HG03439 (cell line): ENCODE measurements around the gene CD36.
"Not testable (repeated sequence)": the region's sequence is repeated elsewhere in the genome, so short reads cannot be mapped to it uniquely, and the experiment has no call there.

Experiments used
- ATAC-seq: cut with Tn5 transposase; IDR thresholded peaks from one replicate; pipeline ENCODE4 v1.9.1; 2021; ENCODE audit warnings: mild to moderate bottlenecking, moderate library complexity; ENCODE audit not compliant: unreplicated experiment

Gene CD36

DNA sequence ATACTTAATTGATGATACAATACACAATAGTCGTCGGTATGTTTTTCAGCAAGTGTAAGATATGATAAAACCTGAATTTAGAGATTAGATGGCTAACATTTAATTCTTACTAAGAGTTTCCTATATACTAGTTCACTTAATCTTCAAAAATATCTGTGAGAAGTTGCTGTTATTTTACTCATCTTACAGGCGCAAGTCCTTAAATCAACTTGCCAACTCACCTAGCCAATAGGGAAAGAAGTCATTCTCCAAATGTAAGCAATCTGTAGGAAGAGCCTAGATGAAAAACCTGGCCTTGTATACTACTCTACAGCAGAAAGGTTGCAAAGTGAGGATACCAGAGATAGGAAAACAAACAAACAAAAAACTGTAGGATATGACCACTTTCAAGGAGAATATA, 10.6 kb downstream of the CD36 start:
- ATAC-seq: no peak

DNA sequence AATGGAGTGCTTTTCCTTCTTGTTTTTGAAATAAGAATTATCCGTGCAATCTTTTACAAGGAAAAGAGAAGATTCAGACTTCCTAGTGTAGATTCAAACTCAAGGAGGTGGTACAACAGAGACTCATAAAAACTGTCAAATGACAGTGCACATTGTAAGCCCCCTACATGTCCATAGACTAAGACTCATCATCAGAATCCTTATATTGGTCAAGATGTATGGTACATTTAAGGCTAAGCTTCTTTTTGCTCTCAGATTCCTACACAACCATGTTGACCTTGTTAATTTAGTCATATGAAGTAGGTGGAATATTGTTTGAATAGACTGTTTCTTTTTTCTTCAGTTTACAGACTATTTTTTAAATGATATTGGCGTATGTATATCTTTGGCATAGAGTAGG, 11.6 kb downstream of the CD36 start:
- ATAC-seq: no peak

DNA sequence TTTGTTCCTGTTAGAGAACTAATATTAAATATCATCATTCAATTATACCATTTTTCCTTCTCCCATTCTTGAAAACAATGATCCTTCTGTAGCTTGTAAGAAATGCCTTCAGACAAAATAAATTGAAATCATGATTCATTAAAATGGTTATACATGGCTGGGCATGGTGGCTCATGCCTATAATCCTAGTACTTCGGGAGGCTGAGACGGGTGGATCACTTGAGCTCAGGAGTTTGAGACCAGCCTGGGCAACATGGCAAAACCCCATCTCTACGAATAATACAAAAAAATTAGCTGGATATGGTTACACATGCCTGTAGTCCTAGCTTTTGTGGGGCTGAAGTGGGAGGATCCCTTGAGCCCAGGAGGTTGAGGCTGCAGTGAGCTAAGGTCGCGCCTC, 13.0 kb downstream of the CD36 start:
- no peak for ATAC-seq

DNA sequence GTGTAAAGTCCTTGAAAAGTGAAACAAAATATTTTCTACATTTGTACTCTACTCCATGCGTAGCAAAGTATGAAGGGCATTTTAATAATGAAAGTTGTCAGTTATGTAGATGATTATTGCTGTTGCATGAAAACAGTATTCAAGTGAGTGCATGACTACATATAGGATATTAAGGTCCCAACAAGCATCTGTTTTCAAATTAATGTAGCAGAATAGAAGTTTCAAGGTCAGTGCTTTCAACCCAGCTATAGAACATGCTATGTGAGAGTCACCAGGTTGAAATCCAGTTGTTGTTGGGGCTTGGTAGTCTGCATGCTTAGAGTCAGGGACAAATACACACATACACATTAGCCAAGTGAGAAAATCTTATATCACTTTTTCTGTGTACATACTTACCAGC, 14.8 kb downstream of the CD36 start:
- no peak for ATAC-seq

DNA sequence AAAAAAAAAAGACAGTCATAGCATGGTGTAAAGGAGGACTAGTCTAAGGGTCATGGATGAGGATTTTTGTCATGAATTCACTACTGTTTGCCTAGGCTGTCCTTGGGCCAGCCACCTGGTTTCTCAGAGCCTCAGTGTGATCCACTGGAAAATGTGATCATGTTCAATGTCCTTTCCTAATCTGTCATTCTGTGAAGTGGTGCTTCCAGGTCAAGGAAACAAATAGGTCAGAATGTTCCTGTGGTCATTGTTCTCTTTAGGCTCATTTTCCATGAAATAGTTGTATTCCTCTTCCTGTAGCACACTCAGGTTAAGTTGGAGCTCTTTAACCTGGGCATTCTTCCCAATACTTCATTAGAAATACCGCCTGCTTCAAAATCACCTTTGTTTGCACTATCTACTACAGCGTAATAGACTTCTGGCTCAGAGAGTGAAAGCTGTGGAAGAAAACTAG, 16.5 kb downstream of the CD36 start:
- ATAC-seq: no peak

DNA sequence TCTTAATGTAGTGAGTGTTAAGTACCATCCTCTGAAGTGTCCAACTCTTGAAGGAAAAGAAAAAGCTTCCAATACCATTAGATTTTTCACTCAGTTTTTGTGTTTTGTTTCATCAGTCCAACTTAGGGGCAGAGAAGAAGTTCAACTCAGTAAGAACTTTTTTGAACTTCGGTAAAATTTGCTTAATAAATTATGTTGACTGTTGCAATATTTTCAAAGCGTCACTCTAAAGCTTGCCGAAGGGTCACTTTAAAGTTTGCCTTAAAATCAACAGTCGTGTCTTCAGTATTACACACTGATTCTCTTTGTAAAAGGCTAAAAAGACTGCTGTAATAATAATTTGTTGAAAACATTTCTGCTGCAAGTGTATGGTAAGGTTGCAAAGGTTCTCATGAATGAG, 17.6 kb downstream of the CD36 start:
- no peak for ATAC-seq

DNA sequence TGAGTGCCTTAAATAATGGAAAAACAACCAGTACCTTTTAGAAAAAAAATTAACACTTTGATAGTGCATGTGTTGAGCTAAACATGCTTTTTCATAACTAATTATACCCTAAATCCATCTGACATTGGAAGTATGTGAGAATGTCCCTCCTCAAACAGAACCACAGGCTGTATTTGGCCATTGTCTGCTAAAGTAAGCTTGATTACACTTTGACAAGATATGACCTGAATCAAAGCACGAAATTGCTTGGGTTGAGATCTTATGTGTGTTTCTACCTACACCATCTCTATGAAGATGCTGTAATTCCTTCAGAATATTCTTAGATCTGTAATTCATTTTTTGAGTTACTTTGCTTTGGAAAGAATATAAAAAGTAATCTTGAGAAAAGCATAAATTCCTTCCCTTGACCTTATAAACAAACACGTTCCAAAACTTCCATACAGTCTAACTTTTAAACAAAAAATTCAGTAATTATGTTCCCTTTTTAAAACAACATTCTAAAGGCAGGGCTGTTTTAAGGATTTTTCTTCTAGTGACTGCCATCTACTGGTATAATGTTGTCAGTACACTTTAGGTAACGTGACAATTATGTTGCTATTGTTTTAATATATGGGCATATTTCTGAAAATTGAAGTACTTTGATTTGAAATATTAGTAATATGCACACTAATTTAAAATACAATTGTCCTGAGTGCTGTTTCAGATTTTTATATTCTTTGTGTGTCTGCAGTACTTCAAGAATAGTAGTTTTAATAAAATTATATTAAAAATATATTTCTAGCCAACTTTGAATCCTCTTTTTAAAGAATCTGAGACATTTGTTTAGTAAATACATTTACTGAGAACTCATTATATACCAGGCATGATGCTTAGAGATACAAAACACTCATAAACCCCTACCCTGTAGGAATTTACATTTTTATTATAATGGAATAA, 20.9 kb downstream of the CD36 start:
- ATAC-seq: peak; percentile 56

DNA sequence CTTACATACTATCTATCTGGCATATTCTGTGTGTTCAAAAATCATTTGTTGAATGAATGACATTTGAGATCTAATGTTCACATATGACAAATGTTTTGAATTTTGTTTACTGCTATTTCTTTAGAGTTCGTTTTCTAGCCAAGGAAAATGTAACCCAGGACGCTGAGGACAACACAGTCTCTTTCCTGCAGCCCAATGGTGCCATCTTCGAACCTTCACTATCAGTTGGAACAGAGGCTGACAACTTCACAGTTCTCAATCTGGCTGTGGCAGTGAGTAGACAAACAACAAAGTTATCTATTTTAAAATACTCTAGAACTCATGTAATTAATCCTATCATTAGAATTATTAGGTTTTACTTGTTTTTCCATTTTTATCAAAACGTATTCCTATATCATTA, 22.5 kb downstream of the CD36 start:
- ATAC-seq: no peak

DNA sequence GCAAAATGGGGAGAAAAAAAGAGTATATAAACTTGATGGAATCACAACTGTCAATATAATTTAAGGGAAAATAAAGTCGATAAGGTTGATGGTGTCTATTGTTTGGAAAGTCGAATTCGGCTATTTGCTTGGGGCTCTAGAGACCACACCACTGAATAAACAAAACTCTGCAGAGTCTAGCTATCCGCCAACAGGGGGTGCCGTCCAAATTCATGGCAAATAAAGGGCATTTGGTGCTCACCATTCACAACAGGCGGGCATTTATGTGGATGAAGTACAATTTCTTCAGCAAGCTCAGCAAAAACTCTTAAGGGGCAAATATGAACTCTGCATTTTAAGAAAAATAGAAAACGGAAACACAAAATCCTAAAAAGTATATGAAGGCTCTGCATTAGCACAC, 23.3 kb downstream of the CD36 start:
- no peak for ATAC-seq

DNA sequence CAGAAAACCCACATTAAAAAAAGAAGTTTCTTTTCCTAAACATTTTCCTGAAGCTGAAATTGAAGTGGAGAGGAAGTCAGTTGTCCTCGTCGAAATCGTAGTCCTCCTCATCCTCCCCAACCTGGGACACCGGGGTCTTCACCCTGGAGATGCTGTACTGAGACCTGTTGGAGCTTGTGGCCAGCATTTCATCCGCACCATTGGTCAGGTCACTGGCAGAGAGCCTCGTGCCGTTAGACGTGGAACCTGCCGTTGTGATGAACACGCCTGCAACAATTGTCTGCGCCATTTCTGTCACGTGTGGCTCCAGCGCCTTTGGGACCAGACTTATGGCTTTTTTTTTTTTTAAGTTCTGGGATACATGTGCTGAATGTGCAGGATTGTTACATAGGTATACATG, 23.8 kb downstream of the CD36 start:
- ATAC-seq: no peak

DNA sequence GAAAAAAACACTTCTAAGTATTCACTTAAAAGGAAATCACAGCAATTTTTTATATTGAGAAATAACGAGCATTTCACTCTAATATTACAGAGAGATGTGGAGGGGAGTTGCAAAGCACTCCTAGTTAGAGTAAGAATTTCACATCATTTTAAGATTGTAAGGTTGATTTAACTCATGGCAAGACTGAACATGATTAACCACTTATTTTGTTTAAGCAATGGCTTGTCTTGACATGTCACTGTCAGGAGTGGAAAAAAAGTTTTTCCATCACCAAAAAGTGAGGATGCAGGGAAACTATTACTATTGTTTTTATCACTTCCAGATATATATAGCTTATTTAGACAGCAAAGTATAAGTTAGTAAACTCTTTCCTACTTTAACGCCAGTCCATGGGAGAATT, 27.1 kb downstream of the CD36 start:
- no peak for ATAC-seq

DNA sequence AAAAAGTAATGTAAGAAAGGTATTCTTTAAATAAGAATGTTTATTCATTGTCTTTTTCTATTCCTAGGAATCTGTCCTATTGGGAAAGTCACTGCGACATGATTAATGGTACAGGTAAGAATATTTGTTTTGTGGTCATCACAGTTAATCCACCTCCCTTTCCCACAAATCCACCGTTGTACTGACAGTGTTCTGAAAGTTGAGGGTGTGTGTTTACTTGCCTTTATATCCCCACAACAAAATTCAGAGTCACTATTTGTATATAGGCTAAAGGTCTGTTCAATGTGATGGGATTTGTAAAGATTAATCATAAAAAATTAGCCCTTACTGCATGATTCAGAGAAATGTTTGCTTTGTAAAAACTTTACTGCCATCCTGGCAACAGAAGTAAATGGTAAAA, 27.9 kb downstream of the CD36 start:
- ATAC-seq: no peak

DNA sequence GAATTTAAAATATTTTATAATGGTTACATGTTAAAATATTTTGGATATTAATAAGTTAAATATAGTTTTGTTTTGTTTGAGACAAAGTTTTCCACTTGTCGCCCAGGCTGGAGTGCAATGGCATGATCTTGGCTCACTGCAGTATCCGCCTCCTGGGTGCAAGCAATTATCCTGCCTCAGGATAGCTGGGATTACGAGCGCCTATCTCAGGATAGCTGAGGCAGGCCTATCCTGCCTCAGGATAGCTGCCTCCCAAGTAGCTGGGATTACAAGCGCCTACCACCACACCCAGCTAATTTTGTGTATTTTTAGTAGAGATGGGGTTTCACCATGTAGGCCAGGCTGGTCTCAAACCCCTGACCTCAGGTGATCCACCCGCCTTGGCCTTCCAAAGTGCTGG, 30.9 kb downstream of the CD36 start:
- not testable (repeated sequence) for ATAC-seq

DNA sequence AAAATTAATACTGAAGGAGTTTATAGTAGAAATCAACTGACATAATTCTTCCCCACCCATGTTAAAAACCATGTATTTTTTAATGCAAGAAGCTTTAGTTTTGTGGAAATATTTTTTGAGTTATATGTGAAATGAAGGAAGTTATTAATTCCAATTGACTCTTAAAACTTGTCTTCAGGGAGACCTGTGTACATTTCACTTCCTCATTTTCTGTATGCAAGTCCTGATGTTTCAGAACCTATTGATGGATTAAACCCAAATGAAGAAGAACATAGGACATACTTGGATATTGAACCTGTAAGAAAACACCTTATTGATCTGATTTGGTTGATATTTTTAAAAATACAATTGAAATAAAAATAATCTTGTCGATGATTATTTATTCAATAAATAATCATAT, 33.3 kb downstream of the CD36 start:
- ATAC-seq: no peak

DNA sequence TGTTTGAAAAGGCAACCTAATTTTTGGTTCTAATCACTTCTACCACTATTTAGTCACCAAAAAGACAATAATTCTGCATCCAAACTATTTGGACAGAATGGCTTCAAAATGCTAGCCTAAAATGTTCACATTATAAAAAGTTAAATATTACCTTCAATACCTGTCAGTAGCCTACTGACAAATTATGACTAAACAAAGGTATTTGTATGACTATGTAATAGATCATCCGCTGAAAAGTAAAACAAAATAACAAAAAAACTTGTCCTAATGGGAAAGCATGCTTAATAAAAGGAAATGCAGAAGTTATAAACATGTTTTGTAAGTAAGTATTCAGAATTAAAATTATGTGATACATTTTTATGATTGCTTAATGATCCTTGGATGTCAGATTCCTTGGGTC, 36.6 kb downstream of the CD36 start:
- ATAC-seq: no peak

DNA sequence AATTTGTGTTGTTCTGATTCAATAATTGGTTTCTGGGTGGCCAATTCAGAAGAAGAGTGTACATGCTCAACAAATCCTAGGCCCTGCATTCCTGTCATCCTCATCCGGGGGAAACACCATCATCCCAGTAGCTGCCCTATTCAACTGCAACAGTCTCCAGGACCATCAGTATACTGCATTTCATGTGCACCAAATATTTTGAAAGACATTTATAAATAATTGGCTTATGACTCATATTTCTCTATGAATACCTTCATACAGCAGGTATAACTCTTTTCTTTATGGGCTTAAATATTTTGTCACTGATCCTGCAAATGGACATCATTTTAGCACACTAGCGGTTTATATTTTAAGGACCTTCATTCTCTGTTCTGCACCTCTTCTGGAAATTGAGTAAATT, 38.0 kb downstream of the CD36 start:
- no peak for ATAC-seq

DNA sequence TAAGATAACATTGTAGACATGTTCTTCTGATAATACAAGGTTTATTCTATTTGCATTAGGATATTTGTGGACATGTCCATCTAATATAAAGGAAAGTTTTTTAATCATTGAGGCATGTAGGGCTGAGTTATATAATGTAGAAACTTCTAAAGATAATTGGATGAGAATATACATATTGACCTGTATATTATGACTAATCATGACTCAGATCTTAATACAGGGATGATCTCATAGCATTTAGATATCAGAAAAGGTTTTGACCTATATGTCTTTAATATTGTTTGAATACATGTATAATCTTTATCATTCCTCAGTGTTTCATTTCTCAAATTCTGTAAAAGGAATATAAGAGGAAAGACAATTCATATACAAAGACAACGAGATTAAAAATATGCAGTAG, 39.2 kb downstream of the CD36 start:
- ATAC-seq: no peak

DNA sequence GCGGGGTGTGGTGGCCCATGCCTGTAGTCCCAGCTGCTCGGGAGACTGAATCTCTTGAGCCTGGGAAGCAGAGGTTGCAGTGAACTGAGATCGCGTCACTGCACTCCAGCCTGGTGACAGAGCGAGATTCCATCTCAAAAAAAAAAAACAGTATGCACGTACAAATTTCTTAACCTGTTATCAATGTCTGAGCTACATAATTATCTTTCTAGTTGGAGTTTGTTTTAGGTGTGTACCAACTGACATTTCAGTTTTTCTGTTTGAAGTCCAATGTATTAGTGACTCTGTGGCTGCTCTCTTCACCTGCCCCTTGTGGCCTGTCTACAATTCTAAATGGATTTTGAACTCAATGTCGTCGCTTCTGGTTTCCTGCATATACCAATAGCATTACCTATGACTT, 40.3 kb downstream of the CD36 start:
- ATAC-seq: no peak

DNA sequence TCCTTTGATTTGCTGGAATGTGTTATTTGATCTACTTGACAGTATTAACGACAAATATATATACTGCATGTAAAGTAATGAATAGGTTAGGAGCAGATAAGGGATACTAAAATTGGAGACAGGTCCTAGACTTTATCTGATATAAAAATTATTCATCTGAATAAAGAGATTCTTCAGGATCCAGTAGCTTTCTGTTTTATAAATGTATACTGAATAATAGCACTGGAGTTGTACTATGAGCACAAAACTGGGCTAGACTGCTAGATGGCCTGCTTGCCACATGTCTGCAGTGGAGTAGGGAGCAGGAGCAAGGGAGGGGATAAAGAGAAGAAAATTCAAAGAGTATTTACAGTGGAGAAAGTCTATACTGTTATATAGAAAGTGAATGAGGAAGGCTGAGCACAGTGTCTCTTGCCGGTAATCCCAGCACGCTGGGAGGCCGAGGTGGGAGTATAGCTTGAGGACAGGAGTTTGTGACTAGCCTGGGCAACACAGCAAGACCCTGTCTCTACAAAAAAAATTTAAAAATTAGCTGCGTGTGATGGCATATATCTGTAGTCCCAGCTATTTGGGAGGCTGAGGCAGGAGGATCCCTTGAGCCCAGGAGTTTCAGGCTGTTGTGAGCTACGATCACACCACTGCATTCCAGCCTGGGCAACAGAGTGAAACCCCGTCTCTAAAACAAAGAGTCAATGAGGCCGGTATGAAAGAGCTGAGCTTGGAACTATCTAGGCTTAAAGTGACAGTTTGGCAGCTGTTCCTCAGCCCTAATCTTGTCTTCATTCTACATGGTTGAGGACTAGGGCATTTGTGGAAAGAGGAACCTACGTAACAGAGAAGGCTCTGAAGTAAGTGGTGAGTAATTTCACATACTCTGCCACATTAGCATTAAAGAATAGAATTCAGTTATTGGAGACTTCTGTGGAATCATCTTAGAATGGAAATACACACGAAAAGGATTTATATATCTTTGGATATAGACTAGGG, 41.8 kb downstream of the CD36 start:
- ATAC-seq: no peak

DNA sequence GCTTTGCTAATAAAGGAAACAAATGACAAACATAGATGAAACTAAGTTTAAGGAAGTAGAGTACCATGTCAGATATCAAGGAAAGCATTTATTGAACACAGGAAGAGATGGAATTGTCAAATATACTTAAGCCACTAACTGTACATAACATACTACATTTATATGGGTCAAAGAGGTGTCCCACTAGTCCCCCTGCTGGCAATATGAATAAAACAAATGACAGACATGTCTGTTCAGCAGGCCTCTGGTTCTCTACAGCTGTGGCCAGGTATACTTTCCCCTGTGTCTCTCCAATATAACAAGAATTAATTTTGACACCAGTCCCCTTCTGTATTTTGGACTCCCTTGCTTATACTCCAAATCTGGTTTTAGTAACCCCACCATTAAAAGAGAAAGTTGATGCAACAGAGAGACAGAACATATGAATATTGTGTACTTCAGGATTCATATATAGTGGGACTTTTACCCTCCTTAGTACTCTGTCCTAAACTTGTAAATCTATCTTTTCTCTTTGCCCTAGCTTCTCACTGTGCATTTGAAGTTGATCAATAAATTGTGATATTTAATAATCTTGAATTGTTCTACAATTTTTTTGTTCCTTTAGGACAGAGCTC, 42.9 kb downstream of the CD36 start:
- no peak for ATAC-seq

DNA sequence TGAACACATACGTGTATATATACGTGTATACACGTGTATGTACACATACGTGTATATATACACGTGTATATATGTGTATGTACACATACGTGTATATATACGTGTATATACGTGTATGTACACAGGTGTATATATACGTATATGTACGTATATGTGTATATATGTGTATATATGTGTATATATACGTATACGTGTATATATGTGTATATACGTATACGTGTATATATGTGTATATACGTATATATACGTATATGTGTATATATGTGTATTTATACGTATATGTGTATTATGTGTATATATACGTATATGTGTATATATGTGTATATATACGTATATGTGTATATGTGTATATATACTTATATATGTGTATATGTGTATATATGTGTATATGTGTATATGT, 44.3 kb downstream of the CD36 start:
- no peak for ATAC-seq
